ENCODE results near the gene UBASH3B.

DNA sequence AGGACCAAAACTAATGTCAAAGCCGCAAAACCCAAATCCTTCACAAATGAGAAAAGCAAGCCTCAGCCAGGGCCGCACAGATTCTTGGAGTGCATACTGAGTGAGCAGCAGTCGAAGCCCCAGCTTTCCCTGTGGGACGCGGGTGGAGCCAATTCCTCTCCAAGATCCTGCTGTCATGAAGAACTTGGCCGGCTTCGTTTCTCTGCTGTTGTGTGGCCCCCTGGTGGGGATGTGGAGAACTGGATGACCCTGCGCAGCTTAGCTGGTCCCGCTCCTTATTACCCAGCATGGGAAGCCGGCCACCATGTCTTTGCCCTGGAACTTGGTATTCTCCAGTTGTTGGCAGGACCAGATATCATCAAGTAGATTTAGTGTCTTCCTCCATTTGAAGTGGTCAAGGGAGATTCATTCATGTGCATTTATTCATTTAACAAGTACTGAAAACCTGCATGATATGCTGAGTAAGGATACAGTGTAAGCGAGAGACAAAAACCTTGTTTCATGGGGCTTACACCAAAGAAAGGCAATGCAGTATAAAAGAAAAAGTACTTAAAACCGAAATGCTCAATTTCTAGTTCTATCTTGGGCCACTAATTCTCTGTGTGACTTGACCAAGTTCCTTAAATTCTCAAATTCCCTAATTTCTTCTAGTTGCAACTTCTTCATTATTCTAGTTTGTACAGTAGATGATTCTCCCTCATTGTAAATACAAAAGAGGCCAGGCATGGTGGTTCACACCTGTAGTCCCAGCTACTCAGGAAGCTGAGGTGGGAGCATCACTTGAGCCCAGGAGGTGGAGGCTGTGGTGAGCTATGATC lies 126.1 kb downstream of the UBASH3B start:
- TF ChIP-seq, protein P1, sequence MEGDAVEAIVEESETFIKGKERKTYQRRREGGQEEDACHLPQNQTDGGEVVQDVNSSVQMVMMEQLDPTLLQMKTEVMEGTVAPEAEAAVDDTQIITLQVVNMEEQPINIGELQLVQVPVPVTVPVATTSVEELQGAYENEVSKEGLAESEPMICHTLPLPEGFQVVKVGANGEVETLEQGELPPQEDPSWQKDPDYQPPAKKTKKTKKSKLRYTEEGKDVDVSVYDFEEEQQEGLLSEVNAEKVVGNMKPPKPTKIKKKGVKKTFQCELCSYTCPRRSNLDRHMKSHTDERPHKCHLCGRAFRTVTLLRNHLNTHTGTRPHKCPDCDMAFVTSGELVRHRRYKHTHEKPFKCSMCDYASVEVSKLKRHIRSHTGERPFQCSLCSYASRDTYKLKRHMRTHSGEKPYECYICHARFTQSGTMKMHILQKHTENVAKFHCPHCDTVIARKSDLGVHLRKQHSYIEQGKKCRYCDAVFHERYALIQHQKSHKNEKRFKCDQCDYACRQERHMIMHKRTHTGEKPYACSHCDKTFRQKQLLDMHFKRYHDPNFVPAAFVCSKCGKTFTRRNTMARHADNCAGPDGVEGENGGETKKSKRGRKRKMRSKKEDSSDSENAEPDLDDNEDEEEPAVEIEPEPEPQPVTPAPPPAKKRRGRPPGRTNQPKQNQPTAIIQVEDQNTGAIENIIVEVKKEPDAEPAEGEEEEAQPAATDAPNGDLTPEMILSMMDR (IDR thresholded peaks at IDR 0.05; ENCODE audit: insufficient read depth, low read length): peak; percentile 89
- no peak for TF ChIP-seq POLR2AphosphoS5 (IDR thresholded peaks at IDR 0.05; ENCODE audit: low read depth)
- no peak for TF ChIP-seq GABPA (IDR thresholded peaks at IDR 0.05; ENCODE audit: low read depth)
- TF ChIP-seq, protein P2, sequence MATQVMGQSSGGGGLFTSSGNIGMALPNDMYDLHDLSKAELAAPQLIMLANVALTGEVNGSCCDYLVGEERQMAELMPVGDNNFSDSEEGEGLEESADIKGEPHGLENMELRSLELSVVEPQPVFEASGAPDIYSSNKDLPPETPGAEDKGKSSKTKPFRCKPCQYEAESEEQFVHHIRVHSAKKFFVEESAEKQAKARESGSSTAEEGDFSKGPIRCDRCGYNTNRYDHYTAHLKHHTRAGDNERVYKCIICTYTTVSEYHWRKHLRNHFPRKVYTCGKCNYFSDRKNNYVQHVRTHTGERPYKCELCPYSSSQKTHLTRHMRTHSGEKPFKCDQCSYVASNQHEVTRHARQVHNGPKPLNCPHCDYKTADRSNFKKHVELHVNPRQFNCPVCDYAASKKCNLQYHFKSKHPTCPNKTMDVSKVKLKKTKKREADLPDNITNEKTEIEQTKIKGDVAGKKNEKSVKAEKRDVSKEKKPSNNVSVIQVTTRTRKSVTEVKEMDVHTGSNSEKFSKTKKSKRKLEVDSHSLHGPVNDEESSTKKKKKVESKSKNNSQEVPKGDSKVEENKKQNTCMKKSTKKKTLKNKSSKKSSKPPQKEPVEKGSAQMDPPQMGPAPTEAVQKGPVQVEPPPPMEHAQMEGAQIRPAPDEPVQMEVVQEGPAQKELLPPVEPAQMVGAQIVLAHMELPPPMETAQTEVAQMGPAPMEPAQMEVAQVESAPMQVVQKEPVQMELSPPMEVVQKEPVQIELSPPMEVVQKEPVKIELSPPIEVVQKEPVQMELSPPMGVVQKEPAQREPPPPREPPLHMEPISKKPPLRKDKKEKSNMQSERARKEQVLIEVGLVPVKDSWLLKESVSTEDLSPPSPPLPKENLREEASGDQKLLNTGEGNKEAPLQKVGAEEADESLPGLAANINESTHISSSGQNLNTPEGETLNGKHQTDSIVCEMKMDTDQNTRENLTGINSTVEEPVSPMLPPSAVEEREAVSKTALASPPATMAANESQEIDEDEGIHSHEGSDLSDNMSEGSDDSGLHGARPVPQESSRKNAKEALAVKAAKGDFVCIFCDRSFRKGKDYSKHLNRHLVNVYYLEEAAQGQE (IDR thresholded peaks at IDR 0.05; ENCODE audit: insufficient replicate concordance, low read depth): no peak
- no peak for TF ChIP-seq SPI1 (IDR thresholded peaks at IDR 0.05; ENCODE audit: borderline replicate concordance, low read depth)

Data from HL-60 (cell line).